HG03045 (cell line): ENCODE measurements around the gene IFNL1.
"Not testable (repeated sequence)": the region's sequence is repeated elsewhere in the genome, so short reads cannot be mapped to it uniquely, and the experiment has no call there.

Source experiments
- ATAC-seq: cut with Tn5 transposase; IDR thresholded peaks from one replicate; pipeline ENCODE4 v1.9.1; 2021; ENCODE audit warnings: mild to moderate bottlenecking, moderate library complexity; ENCODE audit not compliant: unreplicated experiment

Gene IFNL1

DNA sequence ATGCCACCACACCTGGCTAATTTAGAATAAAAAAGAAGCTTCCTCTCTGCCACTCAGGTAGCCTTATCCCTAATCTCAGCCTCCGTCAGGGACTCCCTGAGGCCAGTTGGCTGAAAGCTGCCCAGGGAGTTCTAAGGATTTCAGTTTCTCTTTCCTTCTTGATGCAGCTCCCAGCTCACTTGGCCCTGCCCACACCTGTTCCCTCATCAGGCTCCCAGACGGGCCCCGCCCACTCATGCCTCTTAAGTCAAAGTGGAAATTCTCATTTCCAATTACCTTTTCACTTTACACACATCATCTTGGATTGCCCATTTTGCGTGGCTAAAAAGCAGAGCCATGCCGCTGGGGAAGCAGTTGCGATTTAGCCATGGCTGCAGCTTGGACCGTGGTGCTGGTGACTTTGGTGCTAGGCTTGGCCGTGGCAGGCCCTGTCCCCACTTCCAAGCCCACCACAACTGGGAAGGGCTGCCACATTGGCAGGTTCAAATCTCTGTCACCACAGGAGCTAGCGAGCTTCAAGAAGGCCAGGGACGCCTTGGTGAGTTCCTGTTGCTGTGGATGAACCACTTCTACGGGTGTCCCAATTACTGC, at the start of gene IFNL1:
Gene IFNL1, plus strand, starts transcription at position 353 of the 591 bp plus-strand sequence. Its CDS starts 15 bp downstream, at position 368.
- ATAC-seq, result no peak

DNA sequence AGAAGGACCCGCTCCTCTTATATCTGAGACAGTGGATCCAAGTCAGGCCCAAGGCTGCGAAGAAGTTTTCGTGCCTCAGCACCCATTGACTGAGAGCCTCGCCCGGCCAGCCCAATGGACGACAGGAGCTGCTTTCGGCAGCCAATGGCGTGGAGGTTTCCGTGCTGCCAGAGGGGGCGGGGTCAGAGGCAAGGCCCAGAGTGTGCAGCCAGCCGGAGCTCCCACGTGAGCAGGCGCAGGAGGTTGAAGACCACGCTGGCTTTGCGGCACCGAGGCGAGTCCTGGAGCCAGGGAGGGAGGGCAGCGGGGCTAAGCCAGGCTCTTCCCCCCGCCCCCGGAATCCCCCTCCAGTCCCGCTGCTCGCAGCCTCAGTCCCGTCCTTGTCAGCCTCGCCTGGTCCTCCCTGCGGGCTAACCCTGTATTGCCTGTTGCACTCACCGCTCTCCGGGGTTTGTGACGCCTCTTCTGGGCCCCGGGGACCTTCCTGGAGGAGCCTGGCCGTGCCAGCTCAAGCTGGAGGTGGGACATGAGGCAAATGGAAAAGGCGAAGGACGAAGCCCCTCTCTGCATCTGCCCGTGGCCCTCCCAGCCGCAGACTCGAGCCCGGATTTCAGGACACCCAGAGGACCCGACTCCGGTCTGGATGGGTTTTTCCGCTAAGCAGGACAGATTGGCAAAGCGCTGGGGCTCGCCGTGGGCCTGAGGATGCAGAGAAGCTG, 49.1 kb upstream of the IFNL1 start:
- no peak for ATAC-seq

DNA sequence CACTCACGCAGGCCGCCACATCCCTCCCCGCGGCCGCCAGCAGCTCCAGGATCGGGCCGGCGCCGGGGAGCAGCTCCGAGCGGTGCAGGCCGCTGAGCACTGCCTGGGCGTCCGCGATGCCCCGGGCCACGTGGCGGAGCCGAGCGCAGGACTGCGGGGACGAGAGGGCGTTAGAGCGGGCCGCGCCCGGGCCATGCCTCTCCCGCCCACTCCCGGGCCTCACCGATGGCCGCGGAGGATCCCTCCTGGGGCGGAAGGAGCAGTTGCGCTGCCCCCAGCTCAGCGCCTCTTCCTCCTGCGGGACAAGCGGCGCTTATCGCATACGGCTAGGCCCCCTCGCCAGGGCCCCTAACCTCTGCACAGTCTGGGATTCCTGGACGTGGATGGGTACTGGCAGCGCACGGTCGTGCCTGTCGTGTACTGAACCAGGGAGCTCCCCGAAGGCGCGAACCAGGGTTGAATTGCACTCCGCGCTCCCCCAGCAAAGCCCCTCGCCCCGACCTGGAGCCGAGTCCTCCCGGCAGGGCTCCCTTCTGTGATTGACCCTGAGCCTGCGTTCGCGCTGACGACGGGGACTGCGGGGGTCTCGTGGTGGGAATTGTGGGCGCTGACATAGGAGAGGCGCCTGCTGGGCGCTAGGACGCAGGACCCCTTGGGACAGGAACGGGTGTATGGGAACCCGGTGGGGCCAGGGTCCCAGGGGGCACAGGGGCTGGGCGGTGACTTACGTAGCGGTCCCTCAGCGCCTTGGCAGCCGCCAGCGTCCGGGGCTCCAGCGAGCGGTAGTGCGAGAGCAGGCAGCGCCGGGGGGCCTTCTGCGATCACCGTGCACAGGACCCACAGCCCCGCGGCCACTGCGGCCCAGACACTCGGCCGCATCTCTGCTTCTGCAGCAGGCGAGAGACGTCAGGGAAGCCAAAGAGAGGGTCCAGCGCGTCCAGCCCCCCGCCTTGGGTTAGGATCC, 48.2 kb upstream of the IFNL1 start:
- no peak for ATAC-seq

DNA sequence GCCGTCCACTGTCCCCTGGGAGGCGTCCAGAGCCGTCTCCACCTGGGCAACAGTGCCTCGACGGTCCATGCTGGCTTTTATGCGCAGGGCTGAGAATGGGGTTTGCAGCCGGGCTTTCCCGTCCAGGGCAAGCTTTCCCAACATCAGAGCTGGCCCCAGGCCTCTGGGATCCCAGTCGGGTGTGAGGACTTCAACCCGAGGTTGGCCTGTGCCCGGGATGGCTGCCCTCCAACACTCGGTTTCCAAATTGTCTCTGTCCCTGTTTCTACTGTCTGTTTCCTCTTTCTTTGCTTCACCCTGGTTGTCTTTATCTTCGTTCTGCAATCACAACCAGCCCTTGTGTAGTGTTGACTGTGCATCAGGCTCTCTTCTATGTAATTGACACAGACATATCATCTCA, 47.4 kb upstream of the IFNL1 start, which contains the start of gene IFNL4:
Gene IFNL4, minus strand, starts transcription at position 51 of the 400 bp plus-strand sequence.
- no peak for ATAC-seq

DNA sequence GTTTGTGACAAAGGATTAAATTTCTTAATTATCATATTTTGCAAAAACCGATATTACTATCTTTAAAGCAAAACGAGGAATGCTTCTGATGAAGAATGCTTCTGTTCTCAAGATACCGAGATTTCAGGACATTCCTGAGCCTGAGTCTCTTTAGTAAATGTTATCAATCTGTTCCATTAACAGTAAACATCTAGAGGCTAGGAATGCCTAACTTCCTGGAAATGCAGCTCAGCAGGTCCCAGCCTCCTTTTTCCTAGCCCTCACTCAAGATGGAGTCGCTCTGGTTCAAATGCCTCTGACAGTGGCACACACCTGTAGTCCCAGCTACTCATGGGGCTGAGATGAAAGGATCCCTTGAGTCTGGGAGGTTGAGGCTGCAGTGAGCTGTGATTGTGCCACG, 45.1 kb upstream of the IFNL1 start:
- ATAC-seq, result no peak

DNA sequence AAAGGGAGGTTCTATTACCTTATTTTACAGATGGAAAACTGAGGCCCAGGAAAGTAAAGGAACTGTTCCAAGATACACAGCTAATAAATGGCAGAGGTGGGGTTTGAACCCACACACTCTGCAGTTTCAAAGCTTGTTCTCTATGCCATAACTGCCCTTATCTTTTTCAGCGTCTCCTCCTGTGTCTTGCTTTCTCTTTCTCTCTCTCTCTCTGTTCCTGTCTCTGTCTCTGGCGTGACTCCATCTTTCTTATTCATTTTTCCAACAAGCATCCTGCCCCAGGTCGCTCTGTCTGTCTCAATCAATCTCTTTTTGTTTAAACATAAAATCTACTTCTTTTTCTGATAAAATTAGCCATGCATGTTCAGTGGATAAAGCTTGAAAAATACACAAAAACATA, 44.4 kb upstream of the IFNL1 start:
- no peak for ATAC-seq

DNA sequence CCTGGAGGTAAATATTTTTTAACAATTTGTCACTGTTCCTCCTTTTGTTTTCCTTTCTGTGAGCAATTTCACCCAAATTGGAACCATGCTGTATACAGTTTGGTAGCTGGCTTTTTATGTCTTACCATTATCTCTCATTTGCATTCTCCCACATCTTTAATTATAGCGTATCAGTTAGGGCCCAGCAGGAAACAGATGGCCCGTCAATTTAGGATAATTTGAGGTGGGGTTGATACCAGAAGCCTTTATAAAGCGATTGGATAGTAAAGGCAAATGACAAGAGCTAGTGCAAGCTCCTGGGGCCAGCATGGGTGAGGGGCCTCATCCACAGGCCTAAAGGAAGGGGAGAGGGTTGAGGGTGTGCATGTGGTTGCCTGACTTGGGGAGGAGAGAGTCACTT, 43.7 kb upstream of the IFNL1 start:
- no peak for ATAC-seq

DNA sequence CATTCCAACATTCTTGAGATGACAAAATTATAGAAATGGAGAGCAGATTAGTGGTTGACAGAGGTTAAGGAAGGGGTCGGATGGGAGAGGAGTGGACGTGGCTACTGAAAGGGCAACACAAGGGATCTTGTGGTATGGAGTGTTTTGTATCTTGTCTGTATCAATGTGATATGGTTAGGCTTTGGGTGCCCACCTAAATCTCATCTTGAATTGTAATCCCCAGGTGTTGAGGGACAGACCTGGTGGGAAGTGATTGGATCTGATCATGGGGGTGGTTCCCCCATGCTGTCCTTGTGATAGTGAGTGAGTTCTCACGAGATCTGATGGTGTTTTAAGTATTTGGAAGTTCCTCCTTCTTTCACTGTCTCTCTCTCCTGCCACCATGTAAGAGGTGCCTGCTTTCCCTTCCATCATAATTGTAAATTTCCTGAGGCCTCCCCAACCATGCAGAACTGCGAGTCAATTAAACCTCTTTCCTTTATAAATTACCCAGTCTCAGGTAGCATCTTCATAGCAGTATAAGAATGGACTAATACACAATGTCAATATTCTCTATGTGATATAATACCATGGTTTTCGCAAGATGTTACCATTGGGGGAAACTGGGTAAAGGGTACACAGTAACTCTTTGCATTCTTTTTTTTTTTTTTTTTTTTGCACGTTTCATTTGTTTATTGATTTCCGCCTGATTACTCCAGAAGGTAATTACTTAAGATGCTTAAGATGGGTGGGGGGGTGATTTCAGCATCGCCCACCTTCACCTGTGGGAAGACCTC, 42.6 kb upstream of the IFNL1 start:
- no peak for ATAC-seq

DNA sequence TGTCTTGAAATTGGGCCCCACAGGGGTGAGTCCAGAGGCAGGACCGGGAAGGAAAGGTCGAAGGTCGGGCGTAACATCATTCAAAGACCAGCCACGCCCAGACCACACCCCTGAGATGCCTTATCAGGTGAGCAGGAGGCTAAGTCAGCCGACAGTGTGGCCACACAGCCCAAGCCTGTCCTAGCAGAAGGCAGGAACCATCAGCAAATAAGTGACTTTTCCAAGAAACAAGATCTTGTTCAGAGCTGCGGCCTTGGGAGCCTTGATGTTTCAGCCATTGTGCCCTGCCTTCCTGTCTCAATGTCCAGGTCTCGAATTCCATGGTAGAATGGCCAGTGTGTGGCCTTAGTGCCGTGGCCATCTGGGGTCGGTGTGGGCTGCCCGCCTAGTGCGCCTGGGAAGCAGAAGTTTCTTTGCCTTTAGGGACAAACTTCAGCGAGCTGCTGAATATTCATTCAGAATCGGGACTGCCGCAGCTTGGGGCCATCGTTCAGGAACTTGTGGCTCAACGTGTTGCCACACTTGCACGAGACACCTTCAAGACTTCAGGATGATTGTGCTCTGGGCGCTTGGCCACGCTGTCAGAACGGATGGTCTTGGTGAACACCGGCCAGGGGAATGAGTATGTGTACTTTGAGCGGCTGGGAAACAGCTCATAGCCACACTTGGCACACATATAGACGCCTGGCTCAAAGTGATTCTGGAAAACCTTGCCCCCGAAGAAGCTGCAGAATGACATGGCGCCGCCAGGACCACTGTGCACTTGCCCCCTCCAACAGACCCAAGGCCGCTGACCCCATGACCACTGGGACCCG, 41.5 kb upstream of the IFNL1 start:
- no peak for ATAC-seq

DNA sequence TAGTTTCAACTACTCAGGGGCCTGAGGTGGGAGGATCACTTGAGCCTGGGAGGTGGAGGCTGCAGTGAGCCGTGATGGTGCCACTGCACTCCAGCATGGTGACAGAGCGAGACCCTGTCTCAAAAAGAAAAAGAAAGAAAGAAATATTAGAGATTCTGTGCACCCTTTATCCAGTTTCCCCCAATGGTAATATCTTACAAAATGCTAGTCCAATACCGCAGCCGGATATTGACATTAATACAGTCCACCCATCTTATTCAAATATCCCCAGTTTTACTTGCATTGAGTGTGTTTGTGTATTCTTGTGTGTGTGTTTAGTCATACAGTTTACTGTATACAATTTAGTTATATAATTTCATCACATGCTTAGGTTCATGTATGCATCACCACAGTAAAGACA, 39.0 kb upstream of the IFNL1 start:
- ATAC-seq, result no peak

DNA sequence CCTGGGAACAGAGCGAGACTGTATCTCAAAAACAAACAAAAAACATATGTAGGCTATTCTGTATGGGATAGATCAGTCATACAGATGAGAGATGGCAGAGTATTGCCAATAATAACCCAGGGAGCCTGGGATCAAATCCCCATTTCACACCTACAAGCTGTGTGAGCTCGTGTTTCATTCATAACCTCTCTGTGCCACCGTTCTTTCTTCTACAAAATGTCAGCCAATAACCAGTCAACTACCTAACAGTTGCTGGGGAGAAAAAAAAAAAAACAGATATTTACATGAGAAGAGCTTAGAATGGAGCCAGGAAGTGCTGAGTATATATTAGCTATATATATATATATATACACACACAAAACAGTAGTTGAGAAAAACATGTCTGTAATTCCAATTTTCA, 34.5 kb upstream of the IFNL1 start:
- no peak for ATAC-seq

DNA sequence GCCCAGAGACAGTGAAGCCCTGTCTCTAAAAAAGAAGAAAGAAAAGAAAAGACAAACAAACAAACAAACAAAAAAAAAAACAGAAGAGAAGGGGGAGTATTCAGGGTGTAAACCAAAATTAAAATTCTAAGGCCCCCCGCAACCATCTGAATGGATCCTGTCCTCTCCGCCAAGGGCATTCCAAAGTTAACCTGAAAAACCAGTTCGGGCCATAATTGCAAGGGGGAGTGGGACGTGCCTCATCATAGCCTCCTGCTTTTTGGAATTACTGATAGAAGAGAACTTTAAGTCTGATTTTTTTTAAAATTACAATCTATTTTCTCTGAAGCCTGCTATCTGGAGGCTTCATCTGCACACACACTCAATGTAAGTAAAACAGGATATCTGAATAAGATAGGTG, 33.7 kb upstream of the IFNL1 start:
- no peak for ATAC-seq

DNA sequence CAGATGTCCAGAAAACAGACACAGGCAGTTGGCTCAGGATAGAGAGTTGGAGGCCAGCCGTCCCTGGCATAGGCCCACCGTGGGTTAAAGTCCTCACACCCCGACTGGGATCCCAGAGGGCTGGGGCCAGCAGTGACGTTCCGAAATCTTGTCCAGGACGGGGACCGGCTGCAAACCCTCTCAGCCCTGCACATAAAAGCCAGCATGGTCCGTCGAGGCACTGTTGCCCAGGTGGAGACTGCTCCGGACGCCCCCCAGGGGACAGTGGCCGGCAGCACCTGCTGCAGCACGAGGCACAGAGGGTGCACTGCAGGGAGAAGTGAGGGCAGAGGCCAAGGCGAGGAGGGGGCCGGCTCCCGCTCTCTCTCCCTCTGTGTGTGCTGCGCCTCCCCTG, 32.3 kb upstream of the IFNL1 start:
- ATAC-seq, result no peak

DNA sequence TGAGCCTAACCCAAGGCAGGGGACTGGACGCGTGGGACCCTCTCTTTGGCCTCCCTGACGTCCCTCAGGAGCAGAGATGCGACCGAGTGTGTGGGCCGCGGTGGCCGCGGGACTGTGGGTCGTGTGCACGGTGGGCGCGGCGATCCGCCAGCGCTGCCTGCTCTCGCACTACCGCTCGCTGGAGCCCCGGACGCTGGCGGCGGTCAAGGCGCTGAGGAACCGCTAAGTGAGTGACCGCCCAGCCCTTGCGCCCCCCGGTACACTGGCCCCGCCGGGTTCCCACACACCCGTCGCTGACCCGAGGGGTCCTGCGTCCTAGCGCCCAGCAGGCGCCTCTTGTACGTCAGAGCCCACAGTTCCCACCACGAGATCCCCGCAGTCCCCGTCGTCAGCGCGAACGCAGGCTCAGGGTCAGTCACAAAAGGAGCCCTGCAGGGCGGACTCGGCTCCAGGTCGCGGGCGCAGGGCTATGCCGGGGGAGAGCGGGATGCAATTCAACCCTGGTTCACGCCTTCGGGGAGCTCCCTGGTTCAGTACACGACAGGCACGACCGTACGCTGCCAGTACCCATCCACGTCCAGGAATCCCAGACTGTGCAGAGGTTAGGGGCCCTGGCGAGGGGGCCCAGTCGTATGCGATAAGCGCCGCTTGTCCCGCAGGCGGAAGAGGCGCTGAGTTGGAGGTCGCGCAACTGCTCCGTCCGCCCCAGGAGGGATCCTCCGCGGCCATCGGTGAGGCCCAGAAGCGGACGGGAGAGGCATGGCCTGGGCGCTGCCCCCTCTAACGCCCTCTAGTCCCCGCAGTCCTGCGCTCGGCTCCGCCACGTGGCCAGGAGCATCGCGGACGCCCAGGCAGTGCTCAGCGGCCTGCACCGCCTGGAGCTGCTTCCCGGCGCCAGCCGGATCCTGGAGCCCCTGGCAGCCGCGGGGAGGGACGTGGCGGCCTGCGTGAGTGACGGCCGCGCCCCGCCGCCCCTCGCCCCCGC, 31.6 kb upstream of the IFNL1 start:
- ATAC-seq, result no peak

DNA sequence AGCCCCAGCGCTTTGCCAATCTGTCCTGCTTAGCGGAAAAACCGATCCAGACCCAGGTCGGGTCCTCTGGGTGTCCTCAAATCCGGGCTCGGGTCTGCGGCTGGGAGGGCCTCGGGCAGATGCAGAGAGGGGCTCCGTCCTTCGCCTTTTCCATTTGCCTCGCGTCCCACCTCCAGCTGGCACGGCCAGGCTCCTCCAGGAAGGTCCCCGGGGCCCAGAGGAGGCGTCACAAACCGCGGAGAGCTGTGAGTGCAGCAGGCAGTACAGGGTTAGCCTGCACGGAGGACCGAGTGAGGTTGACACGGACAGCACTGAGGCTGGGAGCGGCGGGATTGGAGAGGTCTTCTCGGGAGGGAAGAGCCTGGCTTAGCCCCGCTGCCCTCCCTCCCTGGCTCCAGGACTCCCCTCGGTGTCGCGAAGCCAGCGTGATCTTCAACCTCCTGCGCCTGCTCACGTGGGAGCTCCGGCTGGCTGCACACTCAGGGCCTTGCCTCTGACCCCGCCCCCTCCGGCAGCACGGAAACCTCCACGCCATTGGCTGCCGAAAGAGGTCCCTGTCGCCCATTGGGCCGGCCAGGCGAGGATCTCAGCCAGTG, 30.8 kb upstream of the IFNL1 start:
- no peak for ATAC-seq

DNA sequence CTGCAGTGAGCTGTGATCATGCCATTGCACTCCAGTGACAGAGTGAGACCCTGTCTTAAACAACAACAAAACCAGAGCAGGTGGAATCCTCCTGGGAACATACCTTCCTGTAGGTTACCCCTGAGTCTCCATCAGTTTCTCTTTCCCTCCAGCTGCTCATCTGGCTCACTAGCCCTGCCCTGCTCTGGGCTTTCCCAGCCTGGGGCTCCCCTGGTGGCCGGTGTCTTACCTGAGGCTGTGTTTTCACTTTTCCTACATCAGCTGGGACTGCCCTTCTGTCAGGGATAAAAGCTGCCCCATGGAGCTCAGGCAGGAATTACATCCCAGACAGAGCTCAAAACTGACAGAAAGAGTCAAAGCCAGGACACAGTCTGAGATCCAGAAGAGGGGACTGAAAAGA, 28.1 kb upstream of the IFNL1 start, which contains the start of gene IFNL2:
Gene IFNL2, plus strand, starts transcription at position 312 of the 400 bp plus-strand sequence. CDS start 173 bp downstream, outside the sequence.
- not testable (repeated sequence) for ATAC-seq

DNA sequence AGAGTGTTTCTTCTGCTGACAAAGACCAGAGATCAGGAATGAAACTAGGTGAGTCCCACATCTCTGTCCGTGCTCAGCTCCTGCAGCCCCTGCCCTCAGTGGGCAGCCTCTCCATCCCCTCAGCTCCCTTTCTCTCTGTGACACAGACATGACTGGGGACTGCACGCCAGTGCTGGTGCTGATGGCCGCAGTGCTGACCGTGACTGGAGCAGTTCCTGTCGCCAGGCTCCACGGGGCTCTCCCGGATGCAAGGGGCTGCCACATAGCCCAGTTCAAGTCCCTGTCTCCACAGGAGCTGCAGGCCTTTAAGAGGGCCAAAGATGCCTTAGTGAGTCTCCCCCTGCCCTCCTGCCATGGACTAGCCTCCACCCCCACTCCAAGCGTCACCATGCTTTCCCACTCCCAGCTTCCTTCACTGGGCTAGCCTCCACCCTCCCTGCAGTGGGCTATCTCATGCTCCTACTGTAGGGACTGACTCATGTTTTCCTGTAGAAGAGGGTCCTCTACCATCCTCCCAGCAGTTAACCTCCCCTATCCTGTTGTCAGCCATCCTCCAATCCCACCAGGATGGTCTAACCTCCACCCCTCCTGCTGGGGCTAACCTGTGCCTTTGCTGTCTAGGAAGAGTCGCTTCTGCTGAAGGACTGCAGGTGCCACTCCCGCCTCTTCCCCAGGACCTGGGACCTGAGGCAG, 27.5 kb upstream of the IFNL1 start:
- ATAC-seq, result not testable (repeated sequence)

DNA sequence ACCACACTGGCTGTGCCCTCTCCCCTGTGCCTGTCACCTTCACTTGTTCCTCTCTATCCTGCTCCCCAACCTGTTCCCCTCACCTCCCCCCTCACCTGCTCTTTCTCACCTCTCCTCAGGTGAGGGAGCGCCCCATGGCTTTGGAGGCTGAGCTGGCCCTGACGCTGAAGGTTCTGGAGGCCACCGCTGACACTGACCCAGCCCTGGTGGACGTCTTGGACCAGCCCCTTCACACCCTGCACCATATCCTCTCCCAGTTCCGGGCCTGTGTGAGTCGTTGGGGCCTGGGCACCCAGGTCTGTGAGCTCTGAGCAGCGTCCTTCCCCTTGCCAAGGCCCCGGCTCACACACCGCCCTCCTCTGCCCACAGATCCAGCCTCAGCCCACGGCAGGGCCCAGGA, 26.8 kb upstream of the IFNL1 start:
- ATAC-seq, result not testable (repeated sequence)
